H9 (cell line): ENCODE results near the gene LGALS14. TPM values are rescaled to one million over a fixed set of nuclear protein-coding genes. Genes with fewer than 3 reads are reported as not detected.

Source experiments
- DNase-seq: peaks from one replicate; pipeline ENCODE4 v3.0.0-alpha.2; 2017
- H2AFZ ChIP-seq: one replicate; pipeline ENCODE4 v1.6.1; 2013; ENCODE audit warnings: mild to moderate bottlenecking, low read length, control low read depth, moderate library complexity
- H2AK5ac ChIP-seq: 2 replicates; pipeline ENCODE4 v1.6.1; 2013; ENCODE audit warnings: low read length, control low read depth, mixed read lengths; ENCODE audit not compliant: insufficient read length
- H2BK120ac ChIP-seq: one replicate; pipeline ENCODE4 v1.6.1; 2013; ENCODE audit warnings: low read depth, mild to moderate bottlenecking, low read length, control low read depth, inconsistent platforms; ENCODE audit not compliant: poor library complexity, severe bottlenecking
- H2BK12ac ChIP-seq: 2 replicates; pipeline ENCODE4 v1.6.1; 2013; ENCODE audit warnings: low read length, control low read depth, mixed read lengths, low read depth; ENCODE audit not compliant: insufficient read length
- H2BK15ac ChIP-seq: 2 replicates; pipeline ENCODE4 v1.6.1; 2013; ENCODE audit warnings: low read depth, low read length, control low read depth
- H2BK20ac ChIP-seq: one replicate; pipeline ENCODE4 v1.6.1; 2013; ENCODE audit warnings: low read depth, mild to moderate bottlenecking, low read length, control low read depth, inconsistent platforms; ENCODE audit not compliant: poor library complexity, severe bottlenecking
- H2BK5ac ChIP-seq: 2 replicates; pipeline ENCODE4 v1.6.1; 2013; ENCODE audit warnings: low read length, control low read depth, mixed read lengths; ENCODE audit not compliant: insufficient read length
- H3K14ac ChIP-seq: 2 replicates; pipeline ENCODE4 v1.6.1; 2013; ENCODE audit warnings: low read length, control low read depth; ENCODE audit not compliant: insufficient read depth
- H3K18ac ChIP-seq: 2 replicates; pipeline ENCODE4 v1.6.1; 2013; ENCODE audit warnings: low read depth, mild to moderate bottlenecking, mixed read lengths, low read length, control low read depth; ENCODE audit not compliant: insufficient read length
- H3K23ac ChIP-seq: 2 replicates; pipeline ENCODE4 v1.6.1; 2013; ENCODE audit warnings: low read length, control low read depth, mixed read lengths, low read depth; ENCODE audit not compliant: insufficient read length
- H3K23me2 ChIP-seq: 2 replicates; pipeline ENCODE4 v1.6.1; 2013; ENCODE audit warnings: low read depth, mild to moderate bottlenecking, mixed read lengths, low read length, control low read depth; ENCODE audit not compliant: insufficient read length, poor library complexity, severe bottlenecking
- H3K27ac ChIP-seq: 2 replicates; pipeline ENCODE4 v1.5.1; 2013; ENCODE audit warnings: low read length, control low read depth, mixed read lengths, low read depth; ENCODE audit not compliant: insufficient read length
- H3K27me3 ChIP-seq: 2 replicates; pipeline ENCODE4 v1.6.1; 2013; ENCODE audit warnings: low read length, control low read depth, inconsistent platforms; ENCODE audit not compliant: insufficient read depth
- H3K4ac ChIP-seq: 2 replicates; pipeline ENCODE4 v1.6.1; 2013; ENCODE audit warnings: low read depth, mild to moderate bottlenecking, control low read depth, inconsistent platforms, low read length, moderate library complexity
- H3K4me1 ChIP-seq: 2 replicates; pipeline ENCODE4 v1.6.1; 2013; ENCODE audit warnings: low read length, control low read depth, inconsistent platforms; ENCODE audit not compliant: insufficient read depth
- H3K4me2 ChIP-seq: 2 replicates; pipeline ENCODE4 v1.6.1; 2013; ENCODE audit warnings: low read length, control low read depth, mixed read lengths; ENCODE audit not compliant: insufficient read length, insufficient read depth
- H3K56ac ChIP-seq: 2 replicates; pipeline ENCODE4 v1.6.1; 2013; ENCODE audit warnings: low read depth, mild to moderate bottlenecking, mixed read lengths, low read length, control low read depth; ENCODE audit not compliant: insufficient read length
- H3K79me1 ChIP-seq: 2 replicates; pipeline ENCODE4 v1.6.1; 2013; ENCODE audit warnings: low read depth, mild to moderate bottlenecking, moderate library complexity, low read length, control low read depth, inconsistent platforms; ENCODE audit not compliant: insufficient read depth, poor library complexity, severe bottlenecking
- H3K79me2 ChIP-seq: 2 replicates; pipeline ENCODE4 v1.6.1; 2013; ENCODE audit warnings: low read length, control low read depth, inconsistent platforms; ENCODE audit not compliant: insufficient read depth
- H3K9ac ChIP-seq: 2 replicates; pipeline ENCODE4 v1.6.1; 2013; ENCODE audit warnings: low read length, control low read depth, mixed read lengths; ENCODE audit not compliant: insufficient read length; ENCODE audit errors: extremely low read depth
- H3K9me3 ChIP-seq: one replicate; pipeline ENCODE4 v1.6.1; 2013; ENCODE audit warnings: low read depth, low read length, inconsistent platforms; ENCODE audit not compliant: control insufficient read depth
- H3T11ph ChIP-seq: one replicate; pipeline ENCODE4 v1.6.1; 2013; ENCODE audit warnings: mild to moderate bottlenecking, low read length, control low read depth, inconsistent platforms
- H4K20me1 ChIP-seq: one replicate; pipeline ENCODE4 v1.6.1; 2013; ENCODE audit not compliant: control insufficient read depth, insufficient read length, insufficient read depth
- H4K5ac ChIP-seq: 2 replicates; pipeline ENCODE4 v1.6.1; 2013; ENCODE audit warnings: low read depth, mild to moderate bottlenecking, mixed read lengths, low read length, control low read depth; ENCODE audit not compliant: insufficient read length
- H4K8ac ChIP-seq: replicated peaks from 2 replicates; pipeline ENCODE4 v1.6.1; 2013; ENCODE audit warnings: low read length, control low read depth, mixed read lengths, low read depth; ENCODE audit not compliant: insufficient read length
- H4K91ac ChIP-seq: 2 replicates; pipeline ENCODE4 v1.6.1; 2013; ENCODE audit warnings: low read depth, mild to moderate bottlenecking, moderate library complexity, mixed read lengths, low read length, control low read depth; ENCODE audit not compliant: insufficient read length
- H3K27ac Mint-ChIP-seq, 3 experiments: 2 replicates in 2 of 3; 3 replicates in 1 of 3; pipeline ENCODE4 v1.8.0; 2020 to 2021; ENCODE audit warnings: mixed read lengths in 3 of 3, mild to moderate bottlenecking in 1 of 3, moderate library complexity in 1 of 3
- H3K27me3 Mint-ChIP-seq: 2 replicates; pipeline ENCODE4 v1.8.0; 2021; ENCODE audit warnings: low read depth, mild to moderate bottlenecking, moderate library complexity, mixed read lengths
- H3K36me3 Mint-ChIP-seq, 3 experiments: 2 replicates in 2 of 3; 3 replicates in 1 of 3; pipeline ENCODE4 v1.8.0; 2020 to 2021; ENCODE audit warnings: low read depth in 3 of 3, mixed read lengths in 3 of 3; ENCODE audit not compliant: insufficient read depth in 1 of 3
- H3K4me1 Mint-ChIP-seq, 2 experiments: 2 replicates each; pipeline ENCODE4 v1.8.0; 2020; ENCODE audit warnings: mixed read lengths in 2 of 2
- H3K4me3 Mint-ChIP-seq, 2 experiments: 2 replicates in 1 of 2; 3 replicates in 1 of 2; pipeline ENCODE4 v1.8.0; 2020 to 2021; ENCODE audit warnings: mild to moderate bottlenecking in 2 of 2, mixed read lengths in 2 of 2, moderate library complexity in 1 of 2
- H3K9me3 Mint-ChIP-seq, 2 experiments: 2 replicates in 1 of 2; 3 replicates in 1 of 2; pipeline ENCODE4 v1.8.0; 2020; ENCODE audit warnings: mild to moderate bottlenecking in 2 of 2, mixed read lengths in 2 of 2, moderate library complexity in 1 of 2
- CTCF ChIP-seq: fragments of 200-600 bp; sonication (generic); conservative IDR thresholded peaks from 3 replicates; pipeline ENCODE4 v1.8.0; 2021; ENCODE audit warnings: antibody characterized with exemption, mild to moderate bottlenecking
- WGBS: extraction: QIAGEN DNeasy Blood & Tissue Kit; methylation state at CpG from one replicate; pipeline ENCODE4 v1.1.7; 2013; ENCODE audit warnings: missing lambda C conversion rate, low lambda C conversion rate, mixed read lengths; ENCODE audit not compliant: insufficient read length; ENCODE audit errors: extremely low coverage; 5-methylcytosine and 5-hydroxymethylcytosine counted together
- total RNA-seq: library from RNA; stranded (reverse); gene quantifications from 2 replicates; pipeline ENCODE4 v1.2.1, GENCODE V29; 2021

LGALS14 gene
- total RNA-seq, 1 experiment from 2014 or later: not detected

GRCh38 chr19:39735688-39736087, 31.4 kb downstream of the LGALS14 start:
- H2BK15ac ChIP-seq: no peak overlapping the region
- no peak overlapping the region for H2BK12ac ChIP-seq
- H3T11ph ChIP-seq: no peak overlapping the region
- H3K79me1 ChIP-seq: no peaks in the 10 kb centered on the region
- no peak overlapping the region for H3K14ac ChIP-seq
- no peak overlapping the region for H3K4me2 ChIP-seq
- no peak overlapping the region for H3K27ac ChIP-seq
- peaks cover 0 to 2% of the 10 kb centered on the region in 2 experiments; a peak in 1 of 5 replicates for H3K9me3 Mint-ChIP-seq
- no peaks in the 10 kb centered on the region; a peak in 1 of 4 replicates for H3K4me1 Mint-ChIP-seq
- H3K9ac ChIP-seq: no peak overlapping the region
- H2BK120ac ChIP-seq: no peak overlapping the region
- no peak overlapping the region for H3K4me3 Mint-ChIP-seq
- H3K27ac Mint-ChIP-seq: no peak overlapping the region
- H2AK5ac ChIP-seq: no peak overlapping the region
- no peaks in the 10 kb centered on the region for H3K36me3 Mint-ChIP-seq
- H3K56ac ChIP-seq: no peak overlapping the region
- H4K8ac ChIP-seq: no peak overlapping the region
- H4K5ac ChIP-seq: no peak overlapping the region
- H3K4me1 ChIP-seq: no peaks in the 10 kb centered on the region; the same call in 1 of the 2 replicates
- no peak overlapping the region for H3K18ac ChIP-seq
- H3K23me2 ChIP-seq: no peaks in the 10 kb centered on the region
- no peak for DNase-seq
- no peaks in the 10 kb centered on the region for H3K79me2 ChIP-seq
- no peaks in the 10 kb centered on the region for H3K27me3 ChIP-seq
- peaks cover 5% of the 10 kb centered on the region for H3K27me3 Mint-ChIP-seq
- WGBS: no CpG with 5 or more reads among the region's 3 CpGs
- H4K91ac ChIP-seq: no peak overlapping the region
- no peak overlapping the region for H2AFZ ChIP-seq
- H3K4ac ChIP-seq: no peak overlapping the region
- H3K23ac ChIP-seq: no peak overlapping the region
- H2BK20ac ChIP-seq: no peak overlapping the region
- H3K9me3 ChIP-seq: no peaks in the 10 kb centered on the region
- TF ChIP-seq CTCF: no peak
- H2BK5ac ChIP-seq: no peak overlapping the region
- H4K20me1 ChIP-seq: no peaks in the 10 kb centered on the region
